ENCODE data around the gene TMEM272. TPM values are rescaled to one million over a fixed set of nuclear protein-coding genes. Genes with fewer than 3 reads are reported as not detected.

Gene TMEM272
- total and polyA plus RNA-seq, 2 experiments from 2014 or later: 0.11 to 0.76 TPM

DNA sequence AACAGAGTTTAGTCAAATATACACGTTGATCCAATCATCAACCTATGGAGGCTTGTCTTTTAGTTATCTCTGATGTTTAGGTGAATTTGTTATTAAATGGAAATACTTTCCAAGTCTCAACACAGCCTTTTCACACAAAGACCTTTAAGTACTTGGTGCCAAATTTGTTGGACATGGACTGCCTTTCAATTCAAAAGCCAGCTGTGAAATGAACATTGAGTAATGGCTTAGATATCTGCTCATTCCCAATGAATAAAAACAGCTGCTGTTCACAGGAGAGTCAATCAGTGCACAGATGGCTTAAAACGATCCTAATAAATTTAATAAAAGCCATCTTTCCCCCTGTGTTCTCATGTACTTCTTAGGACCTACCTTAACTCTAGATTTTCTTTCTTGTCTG, 21.1 kb downstream of the TMEM272 start (continued):
- TF ChIP-seq REST (IDR thresholded peaks at IDR 0.05; ENCODE audit: unreplicated experiment) (no peak), CREB1 (CRISPR knock-in tag; IDR thresholded peaks at IDR 0.05; ENCODE audit: low read depth) (no peak), STAT1 (IDR thresholded peaks at IDR 0.05; ENCODE audit: unreplicated experiment) (no peak), NANOG (IDR thresholded peaks at IDR 0.05; ENCODE audit: borderline replicate concordance) (no peak), ETS1 (IDR thresholded peaks at IDR 0.05) (no peak), JUNB (IDR thresholded peaks at IDR 0.05; ENCODE audit: unreplicated experiment) (no peak)
- TF ChIP-seq, protein P1, sequence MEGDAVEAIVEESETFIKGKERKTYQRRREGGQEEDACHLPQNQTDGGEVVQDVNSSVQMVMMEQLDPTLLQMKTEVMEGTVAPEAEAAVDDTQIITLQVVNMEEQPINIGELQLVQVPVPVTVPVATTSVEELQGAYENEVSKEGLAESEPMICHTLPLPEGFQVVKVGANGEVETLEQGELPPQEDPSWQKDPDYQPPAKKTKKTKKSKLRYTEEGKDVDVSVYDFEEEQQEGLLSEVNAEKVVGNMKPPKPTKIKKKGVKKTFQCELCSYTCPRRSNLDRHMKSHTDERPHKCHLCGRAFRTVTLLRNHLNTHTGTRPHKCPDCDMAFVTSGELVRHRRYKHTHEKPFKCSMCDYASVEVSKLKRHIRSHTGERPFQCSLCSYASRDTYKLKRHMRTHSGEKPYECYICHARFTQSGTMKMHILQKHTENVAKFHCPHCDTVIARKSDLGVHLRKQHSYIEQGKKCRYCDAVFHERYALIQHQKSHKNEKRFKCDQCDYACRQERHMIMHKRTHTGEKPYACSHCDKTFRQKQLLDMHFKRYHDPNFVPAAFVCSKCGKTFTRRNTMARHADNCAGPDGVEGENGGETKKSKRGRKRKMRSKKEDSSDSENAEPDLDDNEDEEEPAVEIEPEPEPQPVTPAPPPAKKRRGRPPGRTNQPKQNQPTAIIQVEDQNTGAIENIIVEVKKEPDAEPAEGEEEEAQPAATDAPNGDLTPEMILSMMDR (conservative IDR thresholded peaks at IDR 0.05; ENCODE audit: low read depth in 2 of 2): no peak

GRCh38 chr13:51823359-51823758, 21.6 kb downstream of the TMEM272 start:
- Mint-ChIP-seq H3K36me3 (ENCODE audit: low read depth) (no peaks in the 10 kb centered on the region), H3K4me3 (no peak overlapping the region)
- ATAC-seq: no peak
- TF ChIP-seq, protein P2, sequence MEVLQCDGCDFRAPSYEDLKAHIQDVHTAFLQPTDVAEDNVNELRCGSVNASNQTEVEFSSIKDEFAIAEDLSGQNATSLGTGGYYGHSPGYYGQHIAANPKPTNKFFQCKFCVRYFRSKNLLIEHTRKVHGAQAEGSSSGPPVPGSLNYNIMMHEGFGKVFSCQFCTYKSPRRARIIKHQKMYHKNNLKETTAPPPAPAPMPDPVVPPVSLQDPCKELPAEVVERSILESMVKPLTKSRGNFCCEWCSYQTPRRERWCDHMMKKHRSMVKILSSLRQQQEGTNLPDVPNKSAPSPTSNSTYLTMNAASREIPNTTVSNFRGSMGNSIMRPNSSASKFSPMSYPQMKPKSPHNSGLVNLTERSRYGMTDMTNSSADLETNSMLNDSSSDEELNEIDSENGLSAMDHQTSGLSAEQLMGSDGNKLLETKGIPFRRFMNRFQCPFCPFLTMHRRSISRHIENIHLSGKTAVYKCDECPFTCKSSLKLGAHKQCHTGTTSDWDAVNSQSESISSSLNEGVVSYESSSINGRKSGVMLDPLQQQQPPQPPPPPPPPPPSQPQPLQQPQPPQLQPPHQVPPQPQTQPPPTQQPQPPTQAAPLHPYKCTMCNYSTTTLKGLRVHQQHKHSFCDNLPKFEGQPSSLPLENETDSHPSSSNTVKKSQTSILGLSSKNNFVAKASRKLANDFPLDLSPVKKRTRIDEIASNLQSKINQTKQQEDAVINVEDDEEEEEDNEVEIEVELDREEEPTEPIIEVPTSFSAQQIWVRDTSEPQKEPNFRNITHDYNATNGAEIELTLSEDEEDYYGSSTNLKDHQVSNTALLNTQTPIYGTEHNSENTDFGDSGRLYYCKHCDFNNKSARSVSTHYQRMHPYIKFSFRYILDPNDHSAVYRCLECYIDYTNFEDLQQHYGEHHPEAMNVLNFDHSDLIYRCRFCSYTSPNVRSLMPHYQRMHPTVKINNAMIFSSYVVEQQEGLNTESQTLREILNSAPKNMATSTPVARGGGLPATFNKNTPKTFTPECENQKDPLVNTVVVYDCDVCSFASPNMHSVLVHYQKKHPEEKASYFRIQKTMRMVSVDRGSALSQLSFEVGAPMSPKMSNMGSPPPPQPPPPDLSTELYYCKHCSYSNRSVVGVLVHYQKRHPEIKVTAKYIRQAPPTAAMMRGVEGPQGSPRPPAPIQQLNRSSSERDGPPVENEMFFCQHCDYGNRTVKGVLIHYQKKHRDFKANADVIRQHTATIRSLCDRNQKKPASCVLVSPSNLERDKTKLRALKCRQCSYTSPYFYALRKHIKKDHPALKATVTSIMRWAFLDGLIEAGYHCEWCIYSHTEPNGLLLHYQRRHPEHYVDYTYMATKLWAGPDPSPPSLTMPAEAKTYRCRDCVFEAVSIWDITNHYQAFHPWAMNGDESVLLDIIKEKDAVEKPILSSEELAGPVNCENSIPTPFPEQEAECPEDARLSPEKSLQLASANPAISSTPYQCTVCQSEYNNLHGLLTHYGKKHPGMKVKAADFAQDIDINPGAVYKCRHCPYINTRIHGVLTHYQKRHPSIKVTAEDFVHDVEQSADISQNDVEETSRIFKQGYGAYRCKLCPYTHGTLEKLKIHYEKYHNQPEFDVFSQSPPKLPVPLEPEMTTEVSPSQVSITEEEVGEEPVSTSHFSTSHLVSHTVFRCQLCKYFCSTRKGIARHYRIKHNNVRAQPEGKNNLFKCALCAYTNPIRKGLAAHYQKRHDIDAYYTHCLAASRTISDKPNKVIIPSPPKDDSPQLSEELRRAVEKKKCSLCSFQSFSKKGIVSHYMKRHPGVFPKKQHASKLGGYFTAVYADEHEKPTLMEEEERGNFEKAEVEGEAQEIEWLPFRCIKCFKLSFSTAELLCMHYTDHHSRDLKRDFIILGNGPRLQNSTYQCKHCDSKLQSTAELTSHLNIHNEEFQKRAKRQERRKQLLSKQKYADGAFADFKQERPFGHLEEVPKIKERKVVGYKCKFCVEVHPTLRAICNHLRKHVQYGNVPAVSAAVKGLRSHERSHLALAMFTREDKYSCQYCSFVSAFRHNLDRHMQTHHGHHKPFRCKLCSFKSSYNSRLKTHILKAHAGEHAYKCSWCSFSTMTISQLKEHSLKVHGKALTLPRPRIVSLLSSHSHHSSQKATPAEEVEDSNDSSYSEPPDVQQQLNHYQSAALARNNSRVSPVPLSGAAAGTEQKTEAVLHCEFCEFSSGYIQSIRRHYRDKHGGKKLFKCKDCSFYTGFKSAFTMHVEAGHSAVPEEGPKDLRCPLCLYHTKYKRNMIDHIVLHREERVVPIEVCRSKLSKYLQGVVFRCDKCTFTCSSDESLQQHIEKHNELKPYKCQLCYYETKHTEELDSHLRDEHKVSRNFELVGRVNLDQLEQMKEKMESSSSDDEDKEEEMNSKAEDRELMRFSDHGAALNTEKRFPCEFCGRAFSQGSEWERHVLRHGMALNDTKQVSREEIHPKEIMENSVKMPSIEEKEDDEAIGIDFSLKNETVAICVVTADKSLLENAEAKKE (CRISPR knock-in tag; IDR thresholded peaks at IDR 0.05): no peak
- TF ChIP-seq NANOG (IDR thresholded peaks at IDR 0.05; ENCODE audit: borderline replicate concordance) (no peak), JUNB (IDR thresholded peaks at IDR 0.05; ENCODE audit: unreplicated experiment) (no peak), CREB1 (CRISPR knock-in tag; IDR thresholded peaks at IDR 0.05; ENCODE audit: low read depth) (no peak), ZNF331 (CRISPR knock-in tag; IDR thresholded peaks at IDR 0.05; ENCODE audit: low read depth) (no peak), ZNF114 (CRISPR knock-in tag; IDR thresholded peaks at IDR 0.05) (no peak), ETS1 (IDR thresholded peaks at IDR 0.05) (no peak)

More at GRCh38 chr13:51823359-51823758, 21.6 kb downstream of the TMEM272 start:
- no peaks in the 10 kb centered on the region for H4K20me1 ChIP-seq (replicated peaks; ENCODE audit: insufficient read depth)
- no peaks in the 10 kb centered on the region for H3F3A ChIP-seq (replicated peaks; ENCODE audit: low read depth)
- H2AFZ ChIP-seq: no peak overlapping the region
- H3K27ac ChIP-seq (ENCODE audit: low read depth): no peak overlapping the region
- Mint-ChIP-seq H3K27ac (no peak overlapping the region), H3K9me3 (no peaks in the 10 kb centered on the region), H3K27me3 (ENCODE audit: insufficient read depth, low read depth, poor library complexity) (no peaks in the 10 kb centered on the region), H3K4me1 (peaks cover 27% of the 10 kb centered on the region)
- no peak overlapping the region for H3K4me3 ChIP-seq
- H3K9me2 ChIP-seq (ENCODE audit: insufficient read depth): no peaks in the 10 kb centered on the region
- H3K36me3 ChIP-seq (ENCODE audit: insufficient read depth): no peaks in the 10 kb centered on the region
- H3K4me1 ChIP-seq (ENCODE audit: insufficient read depth): peaks cover 13% of the 10 kb centered on the region
- no peak for DNase-seq (ENCODE audit: low spot score)
- H3K79me2 ChIP-seq (replicated peaks; ENCODE audit: insufficient read depth): no peaks in the 10 kb centered on the region
- H3K27me3 ChIP-seq (ENCODE audit: insufficient read depth): no peaks in the 10 kb centered on the region
- H3K4me2 ChIP-seq: no peak overlapping the region

All from GM23338 (cell line).